Dendritic cell treated with granulocyte-macrophage colony-stimulating factor and Interleukin-4, amounts not matched to agents 40 ng/mL and 50 ng/mL, for 4 days (primary cell): ENCODE data around the gene TLE3.

ENCODE experiments used
- H3K27ac Mint-ChIP-seq: one replicate; pipeline ENCODE4 v1.8.0; 2022; ENCODE audit warnings: mild to moderate bottlenecking, mixed read lengths
- H3K27me3 Mint-ChIP-seq: one replicate; pipeline ENCODE4 v1.8.0; 2022; ENCODE audit warnings: mild to moderate bottlenecking, mixed read lengths
- H3K36me3 Mint-ChIP-seq: one replicate; pipeline ENCODE4 v1.8.0; 2022; ENCODE audit warnings: low read depth, mixed read lengths
- H3K4me1 Mint-ChIP-seq: one replicate; pipeline ENCODE4 v1.8.0; 2022; ENCODE audit warnings: low read depth, mixed read lengths
- H3K4me3 Mint-ChIP-seq: one replicate; pipeline ENCODE4 v1.8.0; 2022; ENCODE audit warnings: mild to moderate bottlenecking, moderate library complexity, mixed read lengths
- H3K9me3 Mint-ChIP-seq: one replicate; pipeline ENCODE4 v1.8.0; 2022; ENCODE audit warnings: mixed read lengths
- intact Hi-C: fragments of 100-400 bp; cut with micrococcal nuclease; formaldehyde crosslinking; loops from one replicate; pipeline ENCODE4 v1.15.0; 2022

TLE3 gene

GRCh38 chr15:70054884-70055387 lies 42.8 kb downstream of the TLE3 start:
- Mint-ChIP-seq H3K9me3 (no peaks in the 10 kb centered on the region), H3K4me3 (no peak overlapping the region), H3K27ac (no peak overlapping the region), H3K27me3 (no peaks in the 10 kb centered on the region), H3K4me1 (no peaks in the 10 kb centered on the region), H3K36me3 (peaks cover 100% of the 10 kb centered on the region)
- intact Hi-C loops = no loop called here

GRCh38 chr15:70054366-70054765 lies 43.4 kb downstream of the TLE3 start:
- no peak overlapping the region for H3K4me3 Mint-ChIP-seq
- no peaks in the 10 kb centered on the region for H3K9me3 Mint-ChIP-seq
- H3K27me3 Mint-ChIP-seq = no peaks in the 10 kb centered on the region
- no peak overlapping the region for H3K27ac Mint-ChIP-seq
- H3K4me1 Mint-ChIP-seq = no peaks in the 10 kb centered on the region
- H3K36me3 Mint-ChIP-seq = peaks cover 100% of the 10 kb centered on the region
- intact Hi-C loops = no loop called here

GRCh38 chr15:70053716-70054229 lies 43.9 kb downstream of the TLE3 start:
- Mint-ChIP-seq H3K9me3 (no peaks in the 10 kb centered on the region), H3K27ac (no peak overlapping the region), H3K4me3 (no peak overlapping the region), H3K4me1 (no peaks in the 10 kb centered on the region), H3K27me3 (no peaks in the 10 kb centered on the region), H3K36me3 (peaks cover 100% of the 10 kb centered on the region)
- intact Hi-C loops = no loop called here

- no peak overlapping the region for H3K4me3 Mint-ChIP-seq
- no peaks in the 10 kb centered on the region for H3K9me3 Mint-ChIP-seq
- peaks cover 100% of the 10 kb centered on the region for H3K36me3 Mint-ChIP-seq
- no peak overlapping the region for H3K27ac Mint-ChIP-seq
- intact Hi-C loops = no loop called here
- no peaks in the 10 kb centered on the region for H3K27me3 Mint-ChIP-seq
- H3K4me1 Mint-ChIP-seq = no peaks in the 10 kb centered on the region
Observed at GRCh38 chr15:70053001-70053715, 44.6 kb downstream of the TLE3 start.

GRCh38 chr15:70051948-70052633 lies 45.6 kb downstream of the TLE3 start:
- Mint-ChIP-seq H3K27me3 (no peaks in the 10 kb centered on the region), H3K9me3 (no peaks in the 10 kb centered on the region), H3K4me1 (no peaks in the 10 kb centered on the region), H3K4me3 (no peak overlapping the region), H3K36me3 (peaks cover 100% of the 10 kb centered on the region), H3K27ac (no peak overlapping the region)
- intact Hi-C loops = no loop called here

GRCh38 chr15:70050970-70051369 lies 46.7 kb downstream of the TLE3 start:
- Mint-ChIP-seq H3K27me3 (no peaks in the 10 kb centered on the region), H3K9me3 (no peaks in the 10 kb centered on the region), H3K4me1 (no peaks in the 10 kb centered on the region), H3K36me3 (peaks cover 100% of the 10 kb centered on the region), H3K4me3 (no peak overlapping the region), H3K27ac (no peak overlapping the region)
- intact Hi-C loops = no loop called here

- peaks cover 96% of the 10 kb centered on the region for H3K36me3 Mint-ChIP-seq
- H3K4me3 Mint-ChIP-seq = no peak overlapping the region
- intact Hi-C loops = no loop called here
- H3K27ac Mint-ChIP-seq = no peak overlapping the region
- no peaks in the 10 kb centered on the region for H3K9me3 Mint-ChIP-seq
- no peaks in the 10 kb centered on the region for H3K4me1 Mint-ChIP-seq
- H3K27me3 Mint-ChIP-seq = no peaks in the 10 kb centered on the region
Observed at GRCh38 chr15:70050441-70050840, 47.3 kb downstream of the TLE3 start.

- H3K4me3 Mint-ChIP-seq = no peak overlapping the region
- H3K27ac Mint-ChIP-seq = no peak overlapping the region
- H3K36me3 Mint-ChIP-seq = peaks cover 92% of the 10 kb centered on the region
- H3K4me1 Mint-ChIP-seq = no peaks in the 10 kb centered on the region
- intact Hi-C loops = no loop called here
- no peaks in the 10 kb centered on the region for H3K27me3 Mint-ChIP-seq
- H3K9me3 Mint-ChIP-seq = no peaks in the 10 kb centered on the region
Observed at GRCh38 chr15:70049701-70050301, 47.9 kb downstream of the TLE3 start.

GRCh38 chr15:70048578-70049514 lies 48.9 kb downstream of the TLE3 start:
- no peaks in the 10 kb centered on the region for H3K27me3 Mint-ChIP-seq
- H3K9me3 Mint-ChIP-seq = no peaks in the 10 kb centered on the region
- no peak overlapping the region for H3K27ac Mint-ChIP-seq
- H3K36me3 Mint-ChIP-seq = peaks cover 92% of the 10 kb centered on the region
- H3K4me1 Mint-ChIP-seq = no peaks in the 10 kb centered on the region
- intact Hi-C loops = no loop called here
- H3K4me3 Mint-ChIP-seq = no peak overlapping the region

- no peak overlapping the region for H3K4me3 Mint-ChIP-seq
- H3K36me3 Mint-ChIP-seq = peaks cover 89% of the 10 kb centered on the region
- no peaks in the 10 kb centered on the region for H3K27me3 Mint-ChIP-seq
- intact Hi-C loops = no loop called here
- no peaks in the 10 kb centered on the region for H3K9me3 Mint-ChIP-seq
- H3K27ac Mint-ChIP-seq = no peak overlapping the region
- H3K4me1 Mint-ChIP-seq = no peaks in the 10 kb centered on the region
Observed at GRCh38 chr15:70048198-70048565, 49.5 kb downstream of the TLE3 start.

- Mint-ChIP-seq H3K27ac (no peak overlapping the region), H3K27me3 (no peaks in the 10 kb centered on the region), H3K36me3 (peaks cover 83% of the 10 kb centered on the region), H3K4me3 (no peak overlapping the region), H3K9me3 (no peaks in the 10 kb centered on the region), H3K4me1 (no peaks in the 10 kb centered on the region)
- intact Hi-C loops = no loop called here
Observed at GRCh38 chr15:70047386-70048197, 50.1 kb downstream of the TLE3 start.

- H3K4me1 Mint-ChIP-seq = no peaks in the 10 kb centered on the region
- no peaks in the 10 kb centered on the region for H3K27me3 Mint-ChIP-seq
- no peak overlapping the region for H3K27ac Mint-ChIP-seq
Observed at GRCh38 chr15:70046679-70047369, 50.9 kb downstream of the TLE3 start.

More at GRCh38 chr15:70046679-70047369, 50.9 kb downstream of the TLE3 start:
- intact Hi-C loops = no loop called here
- Mint-ChIP-seq H3K4me3 (no peak overlapping the region), H3K36me3 (peaks cover 76% of the 10 kb centered on the region), H3K9me3 (no peaks in the 10 kb centered on the region)
